ENCODE results near the gene STPG4. TPM values are rescaled to one million over a fixed set of nuclear protein-coding genes. Genes with fewer than 3 reads are reported as not detected.
"Not testable (repeated sequence)": the region's sequence is repeated elsewhere in the genome, so short reads cannot be mapped to it uniquely, and the experiment has no call there.

Gene STPG4
- total RNA-seq, 1 donor from 2014 or later, result 0.56 TPM

GRCh38 chr2:47119001-47119400, 36.1 kb downstream of the STPG4 start:
- no peaks in the 10 kb centered on the region for H3K9me3 Mint-ChIP-seq (ENCODE audit: unreplicated experiment)
- no peak for TF ChIP-seq CTCF (IDR thresholded peaks at IDR 0.05)
- H3K27me3 Mint-ChIP-seq (ENCODE audit: unreplicated experiment), result no peaks in the 10 kb centered on the region
- H3K27ac Mint-ChIP-seq (ENCODE audit: unreplicated experiment), result peak overlapping the region; percentile 25
- no peak for DNase-seq (ENCODE audit: extremely low spot score, unreplicated experiment)
- no peaks in the 10 kb centered on the region for H3K36me3 Mint-ChIP-seq (ENCODE audit: unreplicated experiment)
- H3K4me1 Mint-ChIP-seq (ENCODE audit: unreplicated experiment), result peaks cover 31% of the 10 kb centered on the region
- no peak overlapping the region for H3K4me3 Mint-ChIP-seq (ENCODE audit: unreplicated experiment)

- Mint-ChIP-seq H3K27me3 (ENCODE audit: unreplicated experiment) (no peaks in the 10 kb centered on the region), H3K4me1 (ENCODE audit: unreplicated experiment) (peaks cover 31% of the 10 kb centered on the region), H3K4me3 (ENCODE audit: unreplicated experiment) (no peak overlapping the region)
Observed at GRCh38 chr2:47118581-47118980, 36.5 kb downstream of the STPG4 start.

GRCh38 chr2:47112665-47113435, 42.3 kb downstream of the STPG4 start:
- Mint-ChIP-seq H3K9me3 (ENCODE audit: unreplicated experiment) (no peaks in the 10 kb centered on the region), H3K27me3 (ENCODE audit: unreplicated experiment) (no peaks in the 10 kb centered on the region), H3K27ac (ENCODE audit: unreplicated experiment) (no peak overlapping the region), H3K4me3 (ENCODE audit: unreplicated experiment) (no peak overlapping the region), H3K36me3 (ENCODE audit: unreplicated experiment) (no peaks in the 10 kb centered on the region), H3K4me1 (ENCODE audit: unreplicated experiment) (peaks cover 11% of the 10 kb centered on the region)
- DNase-seq (ENCODE audit: extremely low spot score, unreplicated experiment), result no peak
- TF ChIP-seq CTCF (IDR thresholded peaks at IDR 0.05), result no peak

More at GRCh38 chr2:47118581-47118980, 36.5 kb downstream of the STPG4 start:
- H3K9me3 Mint-ChIP-seq (ENCODE audit: unreplicated experiment), result no peaks in the 10 kb centered on the region
- DNase-seq (ENCODE audit: extremely low spot score, unreplicated experiment), result no peak
- no peaks in the 10 kb centered on the region for H3K36me3 Mint-ChIP-seq (ENCODE audit: unreplicated experiment)
- H3K27ac Mint-ChIP-seq (ENCODE audit: unreplicated experiment), result peak overlapping the region; percentile 25
- no peak for TF ChIP-seq CTCF (IDR thresholded peaks at IDR 0.05)

GRCh38 chr2:47109680-47110079, 45.4 kb downstream of the STPG4 start:
- TF ChIP-seq CTCF (IDR thresholded peaks at IDR 0.05), result no peak
- H3K27ac Mint-ChIP-seq (ENCODE audit: unreplicated experiment), result no peak overlapping the region
- no peaks in the 10 kb centered on the region for H3K27me3 Mint-ChIP-seq (ENCODE audit: unreplicated experiment)
- H3K4me3 Mint-ChIP-seq (ENCODE audit: unreplicated experiment), result no peak overlapping the region
- peaks cover 9% of the 10 kb centered on the region for H3K4me1 Mint-ChIP-seq (ENCODE audit: unreplicated experiment)
- no peak for DNase-seq (ENCODE audit: extremely low spot score, unreplicated experiment)
- no peaks in the 10 kb centered on the region for H3K9me3 Mint-ChIP-seq (ENCODE audit: unreplicated experiment)
- H3K36me3 Mint-ChIP-seq (ENCODE audit: unreplicated experiment), result no peaks in the 10 kb centered on the region

GRCh38 chr2:47109007-47109375, 46.1 kb downstream of the STPG4 start:
- Mint-ChIP-seq H3K36me3 (ENCODE audit: unreplicated experiment) (no peaks in the 10 kb centered on the region), H3K4me1 (ENCODE audit: unreplicated experiment) (peaks cover 9% of the 10 kb centered on the region), H3K9me3 (ENCODE audit: unreplicated experiment) (no peaks in the 10 kb centered on the region), H3K4me3 (ENCODE audit: unreplicated experiment) (no peak overlapping the region), H3K27me3 (ENCODE audit: unreplicated experiment) (no peaks in the 10 kb centered on the region), H3K27ac (ENCODE audit: unreplicated experiment) (peak overlapping the region; percentile 67)
- no peak for TF ChIP-seq CTCF (IDR thresholded peaks at IDR 0.05)
- no peak for DNase-seq (ENCODE audit: extremely low spot score, unreplicated experiment)

- not testable (repeated sequence) for H3K4me3 Mint-ChIP-seq (ENCODE audit: unreplicated experiment); H3K27me3 Mint-ChIP-seq (ENCODE audit: unreplicated experiment); DNase-seq (ENCODE audit: extremely low spot score, unreplicated experiment); H3K9me3 Mint-ChIP-seq (ENCODE audit: unreplicated experiment); H3K36me3 Mint-ChIP-seq (ENCODE audit: unreplicated experiment); H3K4me1 Mint-ChIP-seq (ENCODE audit: unreplicated experiment)
- H3K27ac Mint-ChIP-seq (ENCODE audit: unreplicated experiment), result peak overlapping the region; percentile 53
Observed at GRCh38 chr2:47108267-47109006, 46.7 kb downstream of the STPG4 start.

- not testable (repeated sequence) for H3K27me3 Mint-ChIP-seq (ENCODE audit: unreplicated experiment); DNase-seq (ENCODE audit: extremely low spot score, unreplicated experiment); H3K4me1 Mint-ChIP-seq (ENCODE audit: unreplicated experiment); H3K9me3 Mint-ChIP-seq (ENCODE audit: unreplicated experiment); H3K36me3 Mint-ChIP-seq (ENCODE audit: unreplicated experiment); H3K27ac Mint-ChIP-seq (ENCODE audit: unreplicated experiment); H3K4me3 Mint-ChIP-seq (ENCODE audit: unreplicated experiment)
Observed at GRCh38 chr2:47107201-47107600, 47.9 kb downstream of the STPG4 start.
